ENCODE measurements around the gene SETBP1.

- TF ChIP-seq CTCF (IDR thresholded peaks at IDR 0.05), result no peak
- TF ChIP-seq POLR2A (IDR thresholded peaks at IDR 0.05), result no peak
Measured at GRCh38 chr18:44986933-44987332, 306.2 kb downstream of the SETBP1 start.
